HG02798 (cell line): ENCODE measurements around the gene SPHK1.

Experiments
- ATAC-seq: cut with Tn5 transposase; IDR thresholded peaks from one replicate; pipeline ENCODE4 v1.9.1; 2021; ENCODE audit warnings: mild to moderate bottlenecking; ENCODE audit not compliant: unreplicated experiment, poor library complexity

Gene SPHK1

DNA sequence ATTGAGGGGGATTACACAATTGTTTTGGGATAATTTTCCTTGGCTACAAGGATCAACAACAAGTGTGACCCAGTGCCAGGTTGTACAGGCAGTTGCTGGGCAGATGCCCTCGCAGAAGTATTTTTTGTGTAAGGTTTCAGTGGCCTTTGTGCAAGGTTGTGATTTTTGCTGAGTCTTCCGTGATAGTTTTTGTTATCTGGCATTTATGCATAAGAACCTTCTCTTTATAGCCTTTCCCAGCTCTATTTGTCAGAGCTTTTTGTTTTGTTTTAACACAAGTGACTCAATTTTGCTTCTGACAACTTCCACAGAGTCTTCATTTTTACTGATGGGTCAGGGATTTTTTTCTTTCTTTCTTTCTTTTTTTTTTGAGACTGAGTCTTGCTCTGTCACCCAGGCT, 23.9 kb upstream of the SPHK1 start:
- no peak for ATAC-seq

DNA sequence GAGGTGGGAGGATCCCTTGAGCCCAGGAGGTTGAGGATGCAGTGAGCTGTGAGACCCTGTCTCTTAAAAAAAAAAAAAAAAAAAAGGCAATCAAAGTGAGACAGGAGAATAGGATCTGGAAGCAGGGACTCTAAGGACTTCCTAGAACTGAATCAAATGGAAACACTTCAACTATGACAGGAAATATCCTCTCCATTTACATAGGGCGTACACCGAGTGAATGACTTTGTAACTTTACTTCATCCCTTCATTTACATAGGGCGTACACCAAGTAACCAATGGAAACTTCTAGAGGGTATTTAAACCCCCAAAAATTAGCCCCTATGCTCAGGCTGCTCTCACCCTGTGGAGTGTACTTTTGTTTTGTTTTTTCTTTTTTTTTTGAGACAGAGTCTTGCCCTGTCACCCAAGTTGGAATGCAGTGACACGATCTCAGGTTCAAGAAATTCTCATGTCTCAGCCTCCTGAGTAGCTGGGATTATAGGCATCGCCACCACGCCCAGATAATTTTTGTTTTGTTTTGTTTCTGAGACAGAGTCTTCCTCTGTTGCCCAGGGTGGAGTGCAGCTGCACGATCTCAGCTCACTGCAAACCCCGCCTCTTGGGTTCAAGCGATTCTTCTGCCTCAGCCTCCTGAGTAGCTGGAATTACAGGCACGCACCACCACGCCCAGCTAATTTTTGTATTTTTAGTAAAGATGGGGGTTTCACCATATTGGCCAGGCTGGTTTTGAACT, 21.1 kb upstream of the SPHK1 start:
- ATAC-seq = no peak

DNA sequence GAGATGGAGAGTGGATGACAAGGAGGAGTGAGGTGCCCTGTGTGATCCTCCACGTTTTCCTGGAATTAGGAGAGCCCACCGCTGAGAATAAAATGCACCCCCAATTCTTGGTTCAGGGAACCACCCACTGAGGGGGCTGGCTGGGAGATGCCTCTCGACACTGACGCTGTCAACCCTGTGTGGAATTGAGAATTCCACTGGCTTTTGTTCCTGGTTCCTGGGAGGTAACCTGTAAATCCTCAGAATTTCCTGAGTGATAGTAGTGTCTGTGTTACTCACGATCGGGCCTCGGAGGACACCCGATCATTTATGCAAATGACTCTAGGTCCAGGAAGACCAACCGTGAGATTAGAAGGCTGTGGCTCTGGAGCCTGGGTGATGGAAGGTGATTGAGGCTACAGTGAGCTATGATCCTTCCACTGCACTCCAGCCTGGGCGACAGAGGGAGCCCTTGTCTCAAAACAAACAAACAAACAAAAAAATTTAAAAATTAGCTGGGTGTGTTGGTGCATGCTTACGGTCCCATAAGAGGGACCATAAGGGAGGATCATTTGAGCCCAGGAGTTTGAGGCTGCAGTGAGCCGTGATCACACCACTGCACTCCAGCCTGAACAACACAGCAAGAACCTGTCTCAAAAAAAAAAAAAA, 19.0 kb upstream of the SPHK1 start:
- ATAC-seq = no peak

DNA sequence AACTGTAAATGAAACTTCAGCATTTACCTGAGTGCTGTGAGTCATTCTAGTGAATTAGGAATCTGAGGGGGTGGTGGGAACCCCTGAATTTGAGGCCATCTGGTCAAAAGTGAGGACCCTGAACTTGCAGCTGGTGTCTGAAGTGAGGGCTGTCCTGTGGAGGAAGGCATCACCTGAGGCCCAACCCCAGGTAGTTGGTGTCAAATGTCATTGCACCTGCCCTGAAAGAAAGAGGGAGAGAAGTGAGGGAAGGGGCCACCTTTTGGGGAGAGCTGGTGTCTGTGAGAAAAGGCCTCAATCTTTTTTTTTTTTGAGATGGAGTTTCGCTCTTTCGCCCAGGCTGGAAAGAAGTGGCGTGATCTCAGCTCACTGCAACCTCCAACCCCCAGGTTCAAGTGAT, 18.2 kb upstream of the SPHK1 start:
- no peak for ATAC-seq

DNA sequence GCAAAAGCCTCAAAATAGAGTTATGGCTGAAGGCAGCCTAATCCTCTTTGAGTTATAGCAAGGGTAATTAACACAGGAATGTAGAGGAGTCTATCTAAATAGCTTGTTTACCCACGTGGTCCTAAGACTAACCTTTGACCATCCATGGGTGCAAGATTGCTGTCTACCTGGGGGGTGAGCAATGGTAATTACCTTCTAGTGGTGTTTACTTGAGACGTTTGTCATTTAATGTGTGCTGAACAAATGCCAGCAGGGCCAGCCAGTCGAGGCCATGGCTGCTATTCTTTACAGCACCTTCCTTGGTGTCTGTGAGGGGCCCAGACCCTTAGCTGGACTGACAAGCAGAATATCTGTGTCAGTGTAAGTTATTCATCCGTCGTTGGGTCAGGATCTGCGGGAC, 16.8 kb upstream of the SPHK1 start:
- no peak for ATAC-seq

DNA sequence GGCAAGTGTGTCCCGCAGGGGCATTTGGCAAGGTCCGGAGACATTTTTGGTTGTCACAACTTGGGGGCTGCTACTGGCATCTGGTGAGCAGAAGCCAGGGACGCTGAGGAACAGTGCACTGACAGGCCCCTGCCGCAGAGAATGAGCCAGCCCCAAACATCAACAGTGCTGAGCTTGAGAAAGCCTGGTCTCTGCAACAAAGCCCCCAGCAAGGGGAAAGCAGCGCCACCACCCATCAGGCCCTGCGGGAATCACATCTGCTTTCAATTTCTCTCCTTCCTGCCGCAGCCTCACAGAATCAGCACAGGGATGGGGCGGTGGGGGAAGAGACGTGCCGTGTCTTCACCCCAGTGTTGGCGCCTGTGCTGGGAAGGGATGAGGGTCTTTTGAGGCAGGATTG, 15.9 kb upstream of the SPHK1 start:
- no peak for ATAC-seq

DNA sequence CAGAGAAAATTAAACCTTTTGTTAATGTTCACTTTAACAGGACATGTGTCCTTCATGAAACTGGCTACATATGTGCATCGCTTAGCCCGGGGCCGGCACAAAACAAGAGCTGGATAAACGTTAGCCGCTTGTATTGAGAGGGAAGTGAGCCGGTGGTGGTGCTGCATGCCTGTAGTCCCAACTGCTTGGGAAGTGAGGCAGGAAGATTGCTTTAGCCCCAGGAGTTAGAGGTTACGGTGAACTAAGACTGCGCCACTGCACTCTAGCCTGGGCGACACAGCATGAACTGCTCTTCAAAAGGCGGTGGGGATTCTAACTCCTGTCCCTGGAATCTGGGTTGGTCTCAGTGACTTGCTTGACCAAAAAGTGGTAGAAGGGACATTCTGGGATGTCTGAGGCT, 15.0 kb upstream of the SPHK1 start:
- no peak for ATAC-seq

DNA sequence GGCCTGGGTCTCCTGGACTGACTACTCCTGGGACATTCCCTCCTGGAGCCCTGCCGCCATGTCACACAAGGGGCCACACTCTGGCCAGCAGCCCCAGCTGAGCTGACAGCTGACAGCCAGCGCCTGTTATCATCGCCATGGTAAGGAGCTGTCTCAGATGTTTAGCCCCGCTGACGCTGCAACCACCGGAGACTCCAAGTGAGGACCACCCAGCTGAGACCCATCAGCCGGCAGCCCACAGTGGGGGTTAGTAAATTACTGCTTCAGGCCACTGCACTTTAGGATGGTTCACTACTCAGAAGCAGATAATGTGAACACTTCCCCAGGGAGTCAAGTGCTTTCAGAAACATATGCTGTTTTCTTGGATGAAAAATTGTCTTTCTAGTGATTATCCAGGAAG, 14.6 kb upstream of the SPHK1 start:
- no peak for ATAC-seq

DNA sequence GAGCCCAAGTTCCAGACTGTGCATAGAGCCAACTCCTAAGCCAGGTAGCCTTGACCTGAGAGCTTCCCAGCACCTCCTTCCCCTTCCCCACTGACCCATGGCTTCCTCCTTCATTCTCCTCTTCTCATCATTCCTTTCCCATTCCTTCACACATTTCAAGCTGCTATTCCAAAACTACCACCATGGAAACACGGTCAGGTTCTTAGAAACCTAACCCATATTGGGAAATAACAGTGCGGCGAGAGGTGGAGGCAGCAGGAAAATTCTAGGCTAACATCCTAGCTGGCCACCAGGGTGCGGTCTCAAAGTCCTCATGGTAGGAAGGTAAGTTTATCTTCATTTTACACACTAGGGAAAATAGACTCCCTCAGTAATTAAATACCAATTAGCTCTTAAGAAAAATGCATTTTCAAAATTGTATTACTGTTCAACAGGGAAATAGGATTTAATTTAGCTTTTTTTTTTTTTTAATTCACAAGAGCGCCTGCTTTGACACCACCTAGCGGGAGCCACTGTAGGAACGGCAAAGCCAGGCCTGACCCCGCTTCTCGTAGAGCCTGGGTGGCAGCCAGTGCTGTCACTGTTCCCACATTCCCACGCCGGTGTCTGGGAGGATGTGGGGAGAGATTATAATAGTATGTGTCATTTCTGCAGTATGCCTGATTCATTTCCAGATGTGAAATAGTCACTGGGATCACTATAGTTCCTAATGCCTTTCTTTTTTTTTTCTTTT, 14.0 kb upstream of the SPHK1 start:
- ATAC-seq = no peak

DNA sequence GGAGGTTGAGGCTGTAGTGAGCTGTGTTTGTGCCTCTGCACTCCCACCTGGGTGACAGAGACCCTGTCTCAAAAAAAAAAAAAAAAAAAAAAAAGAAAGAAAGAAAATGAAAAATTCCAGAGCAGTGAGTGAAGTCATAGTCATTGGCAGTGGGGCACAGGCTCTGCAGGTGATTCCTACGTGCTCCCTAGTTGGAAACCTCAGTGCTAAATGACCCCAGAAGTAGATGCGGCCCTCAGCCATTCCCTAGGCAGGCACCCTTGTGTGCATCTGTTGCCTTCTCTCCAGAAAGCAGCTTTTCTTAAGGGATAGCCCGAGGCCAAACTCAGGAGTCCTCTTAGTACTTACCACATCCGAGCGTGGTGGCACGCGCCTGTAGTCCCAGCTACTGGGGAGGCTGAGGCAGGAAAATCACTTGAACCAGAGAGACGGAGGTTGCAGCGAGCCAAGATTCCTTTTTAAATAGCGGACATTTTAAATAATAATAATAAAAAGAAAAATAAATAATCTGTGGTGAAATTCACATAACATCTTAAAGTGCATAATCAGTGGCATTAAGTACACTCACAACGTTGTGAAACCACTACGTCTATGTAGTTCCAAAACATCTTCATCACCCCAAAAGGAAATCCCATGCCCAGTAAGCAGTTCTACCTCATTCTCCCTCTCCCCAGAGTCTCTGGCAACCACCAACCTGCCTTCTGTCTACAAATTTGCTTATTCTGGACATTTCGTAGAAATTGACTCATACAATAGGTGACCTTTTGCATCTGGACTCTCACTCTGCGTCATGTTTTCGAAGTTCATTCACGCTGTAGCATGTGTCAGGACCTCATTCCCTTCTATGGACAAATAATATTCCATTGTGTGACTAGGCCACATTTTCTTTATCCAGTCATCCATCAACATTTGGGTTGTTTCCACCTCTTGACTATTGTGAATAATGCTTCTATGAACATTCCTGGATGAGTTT, 12.5 kb upstream of the SPHK1 start:
- ATAC-seq = no peak

DNA sequence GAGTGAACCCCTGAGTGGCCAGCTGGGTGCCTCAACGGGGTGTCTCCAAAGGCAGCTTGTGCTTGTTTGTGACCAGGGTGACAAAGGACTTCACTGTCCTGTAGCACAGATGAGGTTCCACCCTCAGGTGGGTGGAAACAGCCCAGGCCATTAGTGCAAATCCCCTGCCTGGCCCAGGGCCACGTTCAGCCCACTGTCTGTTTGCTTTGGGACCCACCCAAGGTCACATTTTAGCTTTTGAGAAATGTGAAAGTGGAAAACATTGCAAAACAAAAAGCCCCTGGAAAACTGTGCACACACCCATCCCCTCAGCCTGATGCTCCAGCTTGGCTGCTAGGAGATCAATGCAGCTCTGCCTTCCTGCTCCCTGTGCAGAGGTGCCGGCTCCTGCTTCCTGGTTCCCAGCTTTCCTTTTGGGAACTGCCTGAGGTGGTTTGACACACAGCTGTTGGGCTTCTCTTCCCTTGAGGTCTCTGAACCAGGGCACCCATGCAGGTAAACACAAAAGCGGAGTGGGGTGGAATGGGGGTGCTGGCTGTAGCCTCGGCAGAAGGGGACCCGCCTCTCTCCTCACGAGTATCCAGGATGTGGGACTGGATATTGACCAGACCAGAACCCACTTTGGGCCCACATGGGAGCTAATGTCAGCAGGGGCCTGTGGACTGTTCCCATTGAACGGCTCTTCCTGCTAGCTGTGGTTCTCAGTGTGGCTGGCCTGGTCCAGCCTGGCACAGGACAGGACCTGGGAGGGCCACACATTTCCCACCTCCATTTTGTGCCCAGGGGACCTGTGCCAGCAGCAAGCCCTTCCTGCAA, 7.9 kb upstream of the SPHK1 start:
- no peak for ATAC-seq

DNA sequence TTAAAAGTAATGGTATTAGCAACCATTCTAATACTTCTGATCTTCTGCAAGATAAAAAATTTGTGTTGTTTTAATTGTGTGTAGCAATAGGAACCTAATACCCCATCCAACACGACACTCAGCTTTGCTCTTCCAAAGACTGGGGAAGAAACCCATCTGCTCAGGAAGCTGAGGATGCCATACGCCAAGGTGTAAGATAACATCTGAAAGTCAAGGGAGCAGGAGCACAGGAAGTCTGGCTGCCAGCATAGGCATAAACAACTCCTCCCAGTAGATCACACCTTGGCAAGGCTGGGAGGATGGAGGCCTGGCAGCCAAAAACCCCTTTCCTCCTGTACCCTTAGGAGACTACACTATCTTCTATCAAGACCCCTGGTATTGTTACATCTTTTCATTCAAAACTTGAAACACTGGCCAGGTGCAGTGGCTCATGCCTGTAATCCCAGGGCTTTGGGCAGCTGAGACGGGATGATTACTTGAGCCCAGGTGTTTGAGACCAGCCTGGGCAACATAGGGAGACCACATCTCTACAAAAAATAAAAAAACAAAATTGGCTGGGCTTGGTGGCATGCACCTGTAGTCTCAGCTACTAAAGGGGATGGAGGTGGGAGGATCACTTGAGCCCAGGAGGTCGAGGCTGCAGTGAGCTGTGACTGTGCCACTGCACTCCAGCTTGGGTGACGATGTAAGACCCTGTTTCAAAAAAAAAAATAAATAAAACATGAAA, 5.7 kb upstream of the SPHK1 start:
- no peak for ATAC-seq

DNA sequence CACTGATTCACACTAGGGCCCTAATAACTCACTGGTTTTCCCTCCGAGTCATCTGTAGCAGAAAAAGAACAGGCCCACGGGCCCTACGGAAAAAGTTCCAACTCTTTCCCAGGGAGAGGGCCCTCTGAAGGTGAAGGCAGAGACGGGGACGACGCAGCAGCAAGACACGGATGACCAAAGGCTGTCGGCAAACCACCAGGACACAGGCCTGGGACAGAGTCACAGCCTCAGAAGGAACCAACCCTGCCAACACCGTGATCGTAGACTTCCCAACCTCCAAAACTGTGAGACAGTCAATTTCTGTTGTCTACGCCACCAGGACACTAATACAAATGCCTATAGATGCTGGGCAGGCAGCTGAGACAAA, 5.2 kb upstream of the SPHK1 start:
- no peak for ATAC-seq

DNA sequence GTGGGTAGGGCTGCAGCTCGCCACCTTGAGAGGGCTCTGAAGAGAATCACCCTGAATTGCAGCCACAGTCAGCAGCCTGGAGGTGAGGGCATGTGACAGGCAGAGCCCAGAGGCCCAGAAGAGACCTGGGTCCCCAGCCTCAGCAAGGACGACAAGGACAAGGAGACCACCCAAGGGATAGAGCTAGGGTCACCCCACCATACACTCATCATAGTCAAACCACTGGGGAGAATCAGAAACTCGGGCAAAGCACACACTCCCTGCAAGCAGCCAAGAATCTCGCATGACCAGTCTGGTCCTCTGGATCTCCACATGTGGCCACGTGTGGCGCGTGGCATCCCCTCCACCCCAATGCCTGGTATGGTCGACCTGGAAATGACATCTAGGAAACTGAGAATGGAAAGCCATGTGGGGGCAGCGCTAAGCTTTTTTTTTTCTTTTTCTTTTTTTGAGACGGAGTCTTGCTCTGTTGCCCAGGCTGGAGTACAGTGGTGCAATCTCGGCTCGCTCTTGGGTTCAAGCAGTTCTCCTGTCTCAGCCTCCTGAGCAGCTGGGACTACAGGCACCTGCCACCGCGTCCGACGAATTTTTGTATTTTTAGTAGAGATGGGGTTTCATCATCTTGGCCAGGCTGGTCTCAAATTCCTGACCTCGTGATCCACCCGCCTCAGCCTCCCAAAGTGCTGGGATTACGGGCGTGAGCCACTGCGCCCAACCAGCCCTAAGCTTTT, 4.6 kb upstream of the SPHK1 start:
- no peak for ATAC-seq

DNA sequence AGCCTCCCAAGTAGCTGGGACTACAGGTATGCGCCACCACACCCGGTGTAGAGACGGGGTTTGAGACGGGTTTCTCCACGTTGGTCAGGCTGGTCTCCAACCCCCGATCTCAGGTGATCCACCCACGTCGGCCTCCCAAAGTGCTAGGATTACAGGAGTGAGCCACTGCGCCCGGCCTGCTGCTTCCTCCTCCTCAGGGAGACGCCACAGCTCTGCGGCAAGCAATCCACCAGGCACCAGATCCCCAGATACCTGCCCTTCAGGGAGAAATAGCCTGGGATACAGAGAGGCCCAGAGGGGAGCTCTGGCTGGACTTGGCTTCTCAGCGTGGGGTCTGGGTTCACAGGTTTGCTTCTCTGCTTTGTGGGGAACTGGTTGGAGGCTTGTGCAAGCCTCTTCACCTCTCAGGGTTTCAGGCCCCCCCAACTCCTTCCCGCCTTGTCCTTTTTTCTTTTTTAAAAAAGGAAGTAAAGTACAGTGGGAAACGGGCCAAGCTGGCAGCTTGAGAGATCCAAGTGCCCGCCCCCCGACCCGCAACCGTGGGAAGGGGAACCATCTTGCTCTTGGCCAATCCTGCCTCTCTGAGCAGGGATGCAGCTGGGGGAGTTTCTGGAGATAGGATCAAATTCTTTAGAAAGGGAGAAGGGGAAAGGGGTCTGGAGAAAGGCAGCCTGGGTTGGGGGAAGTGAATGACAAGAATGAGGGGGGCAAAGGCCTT, 2.6 kb upstream of the SPHK1 start:
- no peak for ATAC-seq

DNA sequence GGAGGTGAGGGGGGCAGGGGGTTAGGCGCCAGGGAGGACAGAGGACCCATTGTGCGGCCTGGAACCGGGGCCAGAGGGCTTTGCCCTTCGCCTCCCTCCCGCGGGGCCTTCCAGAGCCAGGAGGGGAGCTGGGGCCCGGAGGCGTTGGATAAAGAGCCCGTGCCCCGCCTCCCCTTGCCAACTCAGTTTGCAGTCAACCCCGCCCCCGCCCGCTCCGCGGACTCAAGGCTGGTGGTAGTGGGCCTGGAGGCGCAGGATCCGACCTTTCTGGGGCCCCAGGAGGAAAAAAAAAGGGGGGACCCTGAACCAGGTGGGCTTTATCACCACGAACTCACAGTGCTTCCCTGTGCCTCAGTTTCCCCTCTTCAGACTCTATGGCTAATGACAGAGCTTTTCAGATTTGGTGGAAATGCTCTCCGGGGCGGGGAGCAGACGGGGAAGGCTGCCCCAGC, 2.0 kb upstream of the SPHK1 start:
- ATAC-seq = no peak

DNA sequence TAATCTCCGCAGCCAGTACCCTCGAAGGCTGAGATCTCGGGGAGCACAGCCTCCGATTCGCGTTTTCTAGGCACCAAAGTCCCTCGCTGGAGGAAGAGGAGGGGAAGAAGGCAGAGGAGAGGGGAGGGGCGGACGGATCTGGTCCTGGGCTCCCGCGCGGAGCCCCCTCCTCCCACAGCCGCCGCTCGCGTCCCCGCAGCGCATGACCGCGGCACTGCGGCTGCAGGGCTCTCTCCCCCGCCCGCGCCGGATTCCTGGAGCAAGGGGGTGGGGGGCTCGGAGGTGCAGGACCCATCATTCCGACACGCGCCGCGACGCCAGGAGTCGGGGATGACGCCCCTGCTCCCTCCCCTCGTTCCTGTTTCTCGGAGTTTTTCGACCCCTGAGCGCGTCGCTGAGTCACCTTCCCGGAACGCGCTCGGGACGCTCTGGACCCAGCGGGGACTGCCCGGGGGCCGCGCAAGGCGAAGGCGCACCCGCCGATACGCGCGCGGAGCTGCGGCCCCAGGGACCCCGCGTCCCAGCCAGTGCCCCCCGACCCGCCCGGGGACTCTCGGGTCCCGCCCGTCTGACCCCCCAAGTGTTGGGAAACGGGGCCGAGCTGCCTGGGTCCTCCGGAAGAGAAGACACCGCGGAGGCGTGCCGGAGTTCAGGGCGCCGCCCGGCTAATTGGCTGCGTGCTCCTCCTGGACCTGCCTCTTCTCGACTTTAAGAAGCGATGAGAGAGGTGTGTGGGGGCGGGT, 1.4 kb upstream of the SPHK1 start:
- ATAC-seq = no peak
